ENCODE data around the gene MALT1. TPM values are rescaled to one million over a fixed set of nuclear protein-coding genes. Genes with fewer than 3 reads are reported as not detected.

MALT1 gene
- total RNA-seq, 4 donors from 2014 or later, result 40.1 to 48.9 (median 44.4) TPM

DNA sequence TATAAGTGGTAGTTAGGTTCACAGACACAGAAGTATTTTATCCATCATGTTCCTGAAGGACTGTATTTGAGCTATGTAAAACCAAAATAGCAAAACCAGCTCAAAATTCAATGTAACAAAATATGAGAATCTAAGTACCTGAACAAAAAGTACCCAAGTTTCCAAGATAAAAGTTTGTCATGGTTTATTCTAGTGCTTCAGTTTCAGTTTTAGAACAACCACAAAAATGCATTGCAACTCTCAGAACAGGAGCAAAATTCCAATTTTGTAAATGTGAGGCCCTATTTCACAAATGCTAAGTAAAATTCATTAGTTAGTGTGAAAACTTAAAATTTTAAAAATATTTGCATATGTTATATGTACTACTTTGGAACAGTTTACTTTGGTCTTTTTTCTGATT, 37.4 kb upstream of the MALT1 start:
- no peak for DNase-seq (ENCODE audit: low spot score in 2 of 2)

GRCh38 chr18:58635891-58636290, 35.4 kb upstream of the MALT1 start:
- WGBS, 2 donors, result 31 to 44% methylated on average over 4 of the region's 4 CpGs
- TF ChIP-seq CTCF (IDR thresholded peaks at IDR 0.05), result no peak
- TF ChIP-seq POLR2A (IDR thresholded peaks at IDR 0.05), result no peak
- no peak for DNase-seq (ENCODE audit: low spot score in 2 of 2)
- no peak overlapping the region for H3K4me3 ChIP-seq (ENCODE audit: low read depth, poor library complexity, severe bottlenecking)
- intact Hi-C loops (cut with DNase I; ENCODE audit: low total_unique reads), result no loop called here

More for the DNA sequence above, 37.4 kb upstream of the MALT1 start:
- intact Hi-C loops (cut with DNase I; ENCODE audit: low total_unique reads), result no loop called here
- TF ChIP-seq CTCF (IDR thresholded peaks at IDR 0.05) (no peak), POLR2A (IDR thresholded peaks at IDR 0.05) (no peak)
- H3K4me3 ChIP-seq (ENCODE audit: low read depth, poor library complexity, severe bottlenecking), result no peak overlapping the region

DNA sequence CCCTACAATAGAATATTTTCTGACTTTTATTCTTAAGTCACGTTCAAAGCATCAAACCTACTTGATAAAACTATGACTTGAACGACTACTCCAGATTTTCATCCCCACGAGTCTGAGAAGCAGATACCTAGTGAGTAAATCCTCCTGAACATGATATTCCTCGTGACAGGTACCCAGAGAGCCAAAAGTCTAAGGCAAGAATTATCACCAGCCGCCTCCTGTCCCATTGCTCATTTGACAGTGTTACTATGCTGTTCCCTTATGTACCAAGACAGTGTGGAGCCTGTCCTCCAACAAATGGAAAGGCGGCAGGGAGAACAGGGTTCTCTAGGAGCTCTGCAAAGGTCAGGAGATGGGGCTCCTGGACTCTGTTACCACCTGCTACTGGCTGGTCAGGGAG, 34.1 kb upstream of the MALT1 start:
- no peak overlapping the region for H3K4me3 ChIP-seq (ENCODE audit: low read depth, poor library complexity, severe bottlenecking)
- intact Hi-C loops (cut with DNase I; ENCODE audit: low total_unique reads), result no loop called here
- 94 to 95% methylated on average over 6 of the region's 6 CpGs for WGBS, 2 donors
- TF ChIP-seq POLR2A (IDR thresholded peaks at IDR 0.05) (no peak), CTCF (IDR thresholded peaks at IDR 0.05) (no peak)
- DNase-seq (ENCODE audit: low spot score in 2 of 2), result no peak

DNA sequence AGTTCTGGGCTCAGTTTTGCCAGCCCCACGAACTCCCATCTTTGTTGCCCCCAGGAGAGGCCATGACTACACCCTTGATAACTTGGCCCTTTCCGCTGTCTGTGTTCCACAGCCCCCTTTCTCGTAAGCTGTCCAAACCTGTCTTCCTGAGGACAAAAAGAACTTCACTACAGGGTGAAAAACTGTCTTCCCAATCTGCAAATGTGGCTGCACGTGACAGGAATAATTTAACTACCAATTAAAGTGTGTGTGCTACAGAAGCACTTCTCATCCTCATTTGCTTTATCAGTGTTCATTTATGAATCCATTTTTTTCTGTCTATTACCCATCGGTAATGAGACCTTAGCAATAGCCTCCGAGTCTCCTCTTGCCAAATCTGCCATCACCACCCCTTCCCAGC, 33.3 kb upstream of the MALT1 start:
- WGBS, 2 donors, result 74 to 84% methylated on average over 6 of the region's 6 CpGs
- intact Hi-C loops (cut with DNase I; ENCODE audit: low total_unique reads), result no loop called here
- no peak overlapping the region for H3K4me3 ChIP-seq (ENCODE audit: low read depth, poor library complexity, severe bottlenecking)
- DNase-seq (ENCODE audit: low spot score in 2 of 2), result no peak
- TF ChIP-seq POLR2A (IDR thresholded peaks at IDR 0.05), result no peak
- no peak for TF ChIP-seq CTCF (IDR thresholded peaks at IDR 0.05)

GRCh38 chr18:58638441-58638840, 32.8 kb upstream of the MALT1 start:
- H3K4me3 ChIP-seq (ENCODE audit: low read depth, poor library complexity, severe bottlenecking), result no peak overlapping the region

More at GRCh38 chr18:58638441-58638840, 32.8 kb upstream of the MALT1 start:
- WGBS, 2 donors, result 38 to 49% methylated on average over 2 of the region's 2 CpGs
- intact Hi-C loops (cut with DNase I; ENCODE audit: low total_unique reads), result no loop called here
- TF ChIP-seq CTCF (IDR thresholded peaks at IDR 0.05), result no peak
- TF ChIP-seq POLR2A (IDR thresholded peaks at IDR 0.05), result no peak
- DNase-seq (ENCODE audit: low spot score in 2 of 2), result no peak

All from lower leg skin (tissue), 4 donors.